ENCODE data around the gene LBHD2. TPM values are rescaled to one million over a fixed set of nuclear protein-coding genes. Genes with fewer than 3 reads are reported as not detected.
A peak's percentile ranks its signal among the peaks of the same experiment; 100 is the strongest.

Gene LBHD2
- total and polyA plus RNA-seq, 2 of the 13 experiments (the other 11 are each of a cell fraction or from before 2014, with no cell fraction given): 0.67 to 1.00 TPM

GRCh38 chr14:103094406-103095209, 10.6 kb downstream of the LBHD2 start, which contains the start of gene EXOC3L4 (continued):
- TF ChIP-seq ZBTB40 (IDR thresholded peaks at IDR 0.05) (no peak), ZBTB40 (CRISPR knock-in tag; IDR thresholded peaks at IDR 0.05) (peak; percentile 40), ZNF318 (CRISPR knock-in tag; IDR thresholded peaks at IDR 0.05) (no peak), ZSCAN5A (CRISPR knock-in tag; IDR thresholded peaks at IDR 0.05; ENCODE audit: borderline replicate concordance) (no peak), KAT8 (CRISPR knock-in tag; IDR thresholded peaks at IDR 0.05) (peak; percentile 62; the same call in 1 of the 2 replicates), BRF2 (CRISPR knock-in tag; IDR thresholded peaks at IDR 0.05) (0 out of 2 replicates have a peak, but pooled peaks have one; percentile 25), ZNF24 (IDR thresholded peaks at IDR 0.05) (no peak)
